A673 (cell line): ENCODE data around the gene SESN2. TPM values are rescaled to one million over a fixed set of nuclear protein-coding genes. Genes with fewer than 3 reads are reported as not detected.

Source experiments
- BruUV-seq: library from RNA; stranded (reverse); fragments of 400-500 nt; replicated peaks from 2 replicates; lab custom pipeline; 2021; lab: Mats Ljungman, UMichigan
- CTCF ChIA-PET: fragments of 300-600 bp; sonication (Branson Sonifier 250); formaldehyde crosslinking; loops from one replicate; lab custom pipeline; 2022; ENCODE audit warnings: antibody characterized with exemption; lab: Charles Lee
- POLR2A ChIA-PET: fragments of 300-600 bp; sonication (Branson Sonifier 250); formaldehyde crosslinking; loops from one replicate; lab custom pipeline; 2022; ENCODE audit warnings: antibody characterized with exemption; ENCODE audit not compliant: low non-redundant PET; lab: Charles Lee
- DNase-seq: peaks from one replicate; pipeline ENCODE4 v3.0.0-alpha.2; 2015; ENCODE audit warnings: low spot score
- H3K27ac ChIP-seq: fragments of 200-600 bp; sonication (generic); 2 replicates; pipeline ENCODE4 v1.5.1; 2016; ENCODE audit warnings: mixed run types, low read depth, mild to moderate bottlenecking, mixed read lengths, antibody characterized with exemption, low read length; ENCODE audit not compliant: poor library complexity, severe bottlenecking
- H3K27me3 ChIP-seq: fragments of 200-600 bp; sonication (generic); replicated peaks from 2 replicates; pipeline ENCODE4 v1.6.1; 2017; ENCODE audit warnings: mixed run types, low read depth, mild to moderate bottlenecking, mixed read lengths, antibody characterized with exemption, low read length; ENCODE audit not compliant: insufficient read depth, poor library complexity
- H3K36me3 ChIP-seq: fragments of 200-600 bp; sonication (generic); 2 replicates; pipeline ENCODE4 v1.6.1; 2016; ENCODE audit warnings: mixed run types, mild to moderate bottlenecking, mixed read lengths, antibody characterized with exemption, low read length; ENCODE audit not compliant: insufficient read depth, poor library complexity, severe bottlenecking
- H3K4me1 ChIP-seq: fragments of 200-600 bp; sonication (generic); 2 replicates; pipeline ENCODE4 v1.6.1; 2017; ENCODE audit warnings: mixed run types, mild to moderate bottlenecking, mixed read lengths, antibody characterized with exemption, low read length; ENCODE audit not compliant: insufficient read depth, poor library complexity, severe bottlenecking
- H3K4me3 ChIP-seq: fragments of 200-600 bp; sonication (generic); 2 replicates; pipeline ENCODE4 v1.5.1; 2016; ENCODE audit warnings: low read depth, mixed run types, mild to moderate bottlenecking, mixed read lengths, low read length; ENCODE audit not compliant: poor library complexity, severe bottlenecking
- H3K9me3 ChIP-seq: fragments of 200-600 bp; sonication (generic); 2 replicates; pipeline ENCODE4 v1.6.1; 2016; ENCODE audit warnings: mixed run types, low read depth, mild to moderate bottlenecking, mixed read lengths, antibody characterized with exemption, low read length; ENCODE audit not compliant: poor library complexity, severe bottlenecking
- CTCF ChIP-seq: fragments of 300-800, 200-600 bp; sonication (generic); conservative IDR thresholded peaks from 2 replicates; pipeline ENCODE4 v1.5.1; 2017; ENCODE audit warnings: low read depth, mild to moderate bottlenecking, antibody characterized with exemption, low read length, moderate library complexity, mixed read lengths
- EZH2 ChIP-seq: fragments of 200-600 bp; sonication (generic); IDR thresholded peaks from 2 replicates; pipeline ENCODE4 v1.6.1; 2017; ENCODE audit warnings: borderline replicate concordance, low read depth, mild to moderate bottlenecking, mixed read lengths, antibody characterized with exemption, low read length; ENCODE audit not compliant: poor library complexity, severe bottlenecking
- intact Hi-C: fragments of 100-400 bp; cut with micrococcal nuclease; formaldehyde crosslinking; loops from one replicate; pipeline ENCODE4 v1.10.0; 2022; ENCODE audit not compliant: unreplicated experiment
- total RNA-seq: library from RNA; stranded (reverse); gene quantifications from 2 replicates; pipeline ENCODE4 v1.2.3, GENCODE V29; 2021

SESN2 gene
- total RNA-seq, 1 experiment from 2014 or later: 15.7 TPM

GRCh38 chr1:28288487-28288886 lies 29.2 kb downstream of the SESN2 start:
- ChIA-PET POLR2A (interaction anchor here (0.7 kb wide), 1 partner anchor 14 kb away, joined by 4 read pairs; no protein-coding TSS in a partner anchor), CTCF (no interaction called here)
- DNase-seq: no peak
- Histone ChIP-seq H3K4me3 (no peak overlapping the region), H3K4me1 (no peaks in the 10 kb centered on the region), H3K27ac (no peak overlapping the region), H3K36me3 (no peaks in the 10 kb centered on the region), H3K27me3 (no peaks in the 10 kb centered on the region), H3K9me3 (no peaks in the 10 kb centered on the region)
- intact Hi-C loops: no loop called here
- TF ChIP-seq CTCF (no peak), EZH2 (no peak)
- BruUV-seq: no TSS peak

- CTCF ChIA-PET: no interaction called here
- BruUV-seq: no TSS peak
Measured at GRCh38 chr1:28290851-28291250, 31.5 kb downstream of the SESN2 start.

GRCh38 chr1:28291711-28292110 lies 32.4 kb downstream of the SESN2 start:
- H3K27me3 ChIP-seq: no peaks in the 10 kb centered on the region
- H3K36me3 ChIP-seq: no peaks in the 10 kb centered on the region
- H3K27ac ChIP-seq: no peak overlapping the region
- peaks cover 2% of the 10 kb centered on the region for H3K4me1 ChIP-seq
- POLR2A ChIA-PET: no interaction called here
- H3K4me3 ChIP-seq: no peak overlapping the region
- no peaks in the 10 kb centered on the region for H3K9me3 ChIP-seq
- CTCF ChIA-PET: no interaction called here
- TF ChIP-seq CTCF: no peak
- no peak for TF ChIP-seq EZH2
- no TSS peak for BruUV-seq
- no peak for DNase-seq
- intact Hi-C loops: no loop called here

More at GRCh38 chr1:28290851-28291250, 31.5 kb downstream of the SESN2 start:
- H3K4me3 ChIP-seq: no peak overlapping the region
- no peak for DNase-seq
- H3K9me3 ChIP-seq: no peaks in the 10 kb centered on the region
- POLR2A ChIA-PET: interaction anchor here (0.7 kb wide), 1 partner anchor 212 kb away, joined by 4 read pairs; no protein-coding TSS in a partner anchor
- H3K27ac ChIP-seq: no peak overlapping the region
- TF ChIP-seq EZH2: no peak
- no peak for TF ChIP-seq CTCF
- no peaks in the 10 kb centered on the region for H3K36me3 ChIP-seq
- intact Hi-C loops: no loop called here
- no peaks in the 10 kb centered on the region for H3K27me3 ChIP-seq
- no peaks in the 10 kb centered on the region for H3K4me1 ChIP-seq
